Lung (tissue), 12 donors: ENCODE results near the gene MIAT. TPM values are rescaled to one million over a fixed set of nuclear protein-coding genes. Genes with fewer than 3 reads are reported as not detected.

Source experiments
- ATAC-seq: fragments of 200-7000 bp; cut with Tn5 transposase; one replicate; pipeline ENCODE4 v1.9.1; 2020; ENCODE audit warnings: moderate number of reproducible peaks; ENCODE audit not compliant: insufficient read depth, low FRiP score
- DNase-seq, 3 donors: peaks; one replicate each; pipeline ENCODE4 v3.0.0-alpha.2; 2013 to 2017
- H3K27ac ChIP-seq, 2 donors: one replicate each; pipeline ENCODE4 v1.5.1; 2013; ENCODE audit warnings: mild to moderate bottlenecking in 2 of 2, moderate library complexity in 2 of 2, control low read depth in 1 of 2, inconsistent platforms in 1 of 2, low read depth in 1 of 2, low read length in 1 of 2
- H3K27me3 ChIP-seq, 3 donors: one replicate each; pipeline ENCODE4 v1.5.1; 2013; ENCODE audit warnings: low read length in 2 of 3; ENCODE audit not compliant: control insufficient read depth in 3 of 3, insufficient read depth in 3 of 3
- H3K36me3 ChIP-seq, 4 donors: one replicate each; pipeline ENCODE4 v1.5.1; 2013; ENCODE audit warnings: low read length in 4 of 4, mild to moderate bottlenecking in 1 of 4, moderate library complexity in 1 of 4; ENCODE audit not compliant: control insufficient read depth in 4 of 4, insufficient read depth in 4 of 4
- H3K4me1 ChIP-seq, 5 donors: one replicate each; pipeline ENCODE4 v1.5.1; 2013; ENCODE audit warnings: low read length in 5 of 5, mild to moderate bottlenecking in 2 of 5, moderate library complexity in 1 of 5; ENCODE audit not compliant: control insufficient read depth in 5 of 5, insufficient read depth in 5 of 5
- H3K4me3 ChIP-seq: one replicate; pipeline ENCODE4 v1.5.1; 2013; ENCODE audit warnings: mild to moderate bottlenecking, control low read depth, moderate library complexity
- H3K9ac ChIP-seq, 2 donors: one replicate each; pipeline ENCODE4 v1.5.1; 2013; ENCODE audit warnings: low read length in 2 of 2, control low read depth in 1 of 2; ENCODE audit not compliant: insufficient read depth in 1 of 2
- H3K9me3 ChIP-seq, 4 donors: one replicate each; pipeline ENCODE4 v1.5.1; 2013; ENCODE audit warnings: low read length in 3 of 4, mild to moderate bottlenecking in 1 of 4, moderate library complexity in 1 of 4; ENCODE audit not compliant: control insufficient read depth in 4 of 4, insufficient read depth in 3 of 4
- CTCF ChIP-seq: IDR thresholded peaks from 2 replicates; pipeline ENCODE4 v1.5.1; 2012; ENCODE audit warnings: mild to moderate bottlenecking; ENCODE audit errors: control extremely low read depth, extremely low read depth
- WGBS, 2 donors: extraction: QIAGEN DNeasy Blood & Tissue Kit; methylation state at CpG; one replicate each; pipeline ENCODE4 v1.1.7; 2013; 5-methylcytosine and 5-hydroxymethylcytosine counted together
- polyA plus RNA-seq, 2 donors: library from polyadenylated mRNA; stranded (reverse); fragments of 200-250 nt; gene quantifications; one replicate each; pipeline ENCODE4 v1.2.1, GENCODE V29; 2013
- total RNA-seq, 2 donors: library from RNA; depleted of rRNA in 1 of 2; stranded (reverse); fragments of >200 nt in 1 of 2; gene quantifications; one replicate each; pipeline ENCODE4 v1.2.1, GENCODE V29; 2014 to 2021
- donor health status: control.
- donor health status: control.
- donor health status: Bipolar disorder and iron deficiency.
- donor health status: healthy.
- donor health status: DM: yes; HTN: yes; CAD: no.

The MIAT gene
- total and polyA plus RNA-seq, 4 donors, result 1.7 to 5.4 (median 4.8) TPM

GRCh38 chr22:26662160-26662559 lies 4.8 kb downstream of the MIAT start:
- TF ChIP-seq CTCF, result no peak
- Histone ChIP-seq H3K36me3 (no peaks in the 10 kb centered on the region), H3K4me3 (no peak overlapping the region), H3K9me3 (no peaks in the 10 kb centered on the region), H3K27me3 (peaks cover 0 to 45% (median 38%) of the 10 kb centered on the region in 3 donors), H3K9ac (no peak overlapping the region), H3K4me1 (peaks cover 0 to 10% (median 0%) of the 10 kb centered on the region in 5 donors), H3K27ac (no peak overlapping the region)
- DNase-seq (no peak), ATAC-seq (no peak)
- WGBS, 2 donors, result 90 to 94% methylated on average over 2 of the region's 2 CpGs

- Histone ChIP-seq H3K4me3 (no peak overlapping the region), H3K27me3 (peaks cover 0 to 37% (median 29%) of the 10 kb centered on the region in 3 donors), H3K9me3 (no peaks in the 10 kb centered on the region), H3K27ac (no peak overlapping the region), H3K9ac (no peak overlapping the region), H3K4me1 (peaks cover 0 to 6% (median 0%) of the 10 kb centered on the region in 5 donors), H3K36me3 (no peaks in the 10 kb centered on the region)
- ATAC-seq (no peak), DNase-seq (no peak)
- no peak for TF ChIP-seq CTCF
- 81 to 86% methylated on average over 9 of the region's 9 CpGs for WGBS, 2 donors
These were observed 6.1 kb downstream of the MIAT start for GRCh38 chr22:26663374-26663923.

- ATAC-seq, result no peak
- DNase-seq, result no peak
- no peak overlapping the region for H3K9ac ChIP-seq
- WGBS, 2 donors, result 35 to 58% methylated on average over 4 of the region's 4 CpGs
- no peaks in the 10 kb centered on the region for H3K4me1 ChIP-seq
- H3K27me3 ChIP-seq, result peaks cover 0 to 21% (median 18%) of the 10 kb centered on the region in 3 donors
- H3K36me3 ChIP-seq, result no peaks in the 10 kb centered on the region
- H3K27ac ChIP-seq, result no peak overlapping the region
- TF ChIP-seq CTCF, result no peak
- H3K9me3 ChIP-seq, result no peaks in the 10 kb centered on the region
- no peak overlapping the region for H3K4me3 ChIP-seq
These were observed 8.4 kb downstream of the MIAT start for GRCh38 chr22:26665813-26666231.

- Histone ChIP-seq H3K36me3 (no peaks in the 10 kb centered on the region), H3K27me3 (peaks cover 0 to 11% (median 11%) of the 10 kb centered on the region in 3 donors), H3K9ac (no peak overlapping the region), H3K4me1 (peaks cover 0 to 8% (median under 1%) of the 10 kb centered on the region in 5 donors), H3K27ac (no peak overlapping the region), H3K4me3 (no peak overlapping the region), H3K9me3 (no peaks in the 10 kb centered on the region)
- no peak for DNase-seq
- 89 to 90% methylated on average over 13 of the region's 13 CpGs for WGBS, 2 donors
- TF ChIP-seq CTCF, result no peak
- no peak for ATAC-seq
These were observed 9.8 kb downstream of the MIAT start for GRCh38 chr22:26667140-26667539.
